Measurements from ENCODE around the gene VPS51. TPM values are rescaled to one million over a fixed set of nuclear protein-coding genes. Genes with fewer than 3 reads are reported as not detected.

The VPS51 gene
- total RNA-seq, 2 experiments from 2014 or later = 103 TPM

GRCh38 chr11:65159012-65159411 lies 63.0 kb downstream of the VPS51 start:
- DNase-seq (no peak), ATAC-seq (no peak)
- no peaks in the 10 kb centered on the region for H3K4me1 Mint-ChIP-seq (ENCODE audit: low read depth)
- H3K27ac Mint-ChIP-seq = no peak overlapping the region
- CTCF ChIA-PET = interaction anchor here (1.3 kb wide), 1 partner anchor 66 kb away, joined by 3 read pairs; no protein-coding TSS in a partner anchor
- POLR2A ChIA-PET = no interaction called here
- intact Hi-C loops (cut with micrococcal nuclease) = no loop called here
- no peaks in the 10 kb centered on the region for H3K27me3 Mint-ChIP-seq
- no peak overlapping the region for H3K4me3 Mint-ChIP-seq
- TF ChIP-seq CTCF (IDR thresholded peaks at IDR 0.05) = no peak
- no peaks in the 10 kb centered on the region for H3K36me3 Mint-ChIP-seq (ENCODE audit: low read depth)
- no peaks in the 10 kb centered on the region for H3K9me3 Mint-ChIP-seq

- Mint-ChIP-seq H3K27me3 (no peaks in the 10 kb centered on the region), H3K9me3 (no peaks in the 10 kb centered on the region), H3K36me3 (ENCODE audit: low read depth) (no peaks in the 10 kb centered on the region), H3K4me3 (no peak overlapping the region), H3K27ac (no peak overlapping the region), H3K4me1 (ENCODE audit: low read depth) (no peaks in the 10 kb centered on the region)
- no peak for DNase-seq
- no peak for TF ChIP-seq CTCF (IDR thresholded peaks at IDR 0.05)
- ChIA-PET CTCF (interaction anchor here (1.7 kb wide), 1 partner anchor 20 kb away, joined by 5 read pairs; the partner anchor contains the start of gene CAPN1), POLR2A (no interaction called here)
- intact Hi-C loops (cut with micrococcal nuclease) = no loop called here
- no peak for ATAC-seq
Measured at GRCh38 chr11:65160643-65161042, 64.6 kb downstream of the VPS51 start.

Small RNA genes lying within 50 kb of the gene (microRNA-seq; reads per million reads assigned to microRNA genes)
- not detected for gene MIR6751 (ENCODE audit: borderline microRNAs expressed, borderline replicate concordance)

Other genes with a start within 250 kb of the VPS51 start
- 10 to 100 TPM; 60.3 to 65.1 TPM for gene EHD1, start 217.6 kb upstream of the VPS51 start, total RNA-seq
- gene ATG2A, start 179.0 kb upstream of the VPS51 start, total RNA-seq = 10 to 100 TPM; 17.1 to 17.5 TPM
- gene PPP2R5B, start 171.5 kb upstream of the VPS51 start, total RNA-seq = 10 to 100 TPM; 20.2 to 21.2 TPM
- not detected for gene GPHA2, start 160.3 kb upstream of the VPS51 start, total RNA-seq
- gene MAJIN, start 124.1 kb upstream of the VPS51 start, total RNA-seq = not detected
- not detected for gene BATF2, start 99.2 kb upstream of the VPS51 start, total RNA-seq
- gene ARL2, start 82.1 kb upstream of the VPS51 start, total RNA-seq = 100 to 1,000 TPM; 118 to 122 TPM
- 1 to 10 TPM; 4.7 to 5.7 TPM for gene SNX15, start 68.8 kb upstream of the VPS51 start, total RNA-seq
- gene SAC3D1, start 55.0 kb upstream of the VPS51 start, total RNA-seq = 10 to 100 TPM; 14.0 to 14.5 TPM
- 1 to 10 TPM; 6.6 to 7.6 TPM for gene NAALADL1, start 37.7 kb upstream of the VPS51 start, total RNA-seq
- 100 to 1,000 TPM; 112 TPM for gene CDCA5, start 12.2 kb upstream of the VPS51 start, total RNA-seq
- 10 to 100 TPM; 27.1 to 28.2 TPM for gene ZFPL1, start 12.0 kb upstream of the VPS51 start, total RNA-seq
- gene TM7SF2, start 15.7 kb downstream of the VPS51 start, total RNA-seq = 10 to 100 TPM; 12.4 to 17.5 TPM
- 10 to 100 TPM; 11.5 to 12.7 TPM for gene ZNHIT2, start 21.5 kb downstream of the VPS51 start, total RNA-seq
- gene FAU, start 25.9 kb downstream of the VPS51 start, total RNA-seq = 1,000 to 10,000 TPM; 1,112 to 1,137 TPM
- gene MRPL49, start 26.1 kb downstream of the VPS51 start, total RNA-seq = 10 to 100 TPM; 48.7 to 53.4 TPM
- gene SYVN1, start 38.3 kb downstream of the VPS51 start, total RNA-seq = 10 to 100 TPM; 20.6 to 26.8 TPM
- gene SPDYC, start 74.0 kb downstream of the VPS51 start, total RNA-seq = not detected
- 10 to 100 TPM; 72.6 to 74.7 TPM for gene CAPN1, start 85.7 kb downstream of the VPS51 start, total RNA-seq
- 10 to 100 TPM; 55.2 to 63.8 TPM for gene POLA2, start 165.7 kb downstream of the VPS51 start, total RNA-seq
- gene CDC42EP2, start 218.7 kb downstream of the VPS51 start, total RNA-seq = 1 to 10 TPM in 1 of 2 experiments, not detected in 1; 1.2 TPM
- gene DPF2, start 237.6 kb downstream of the VPS51 start, total RNA-seq = 10 to 100 TPM; 50.3 to 61.5 TPM

Measured in activated CD8-positive, alpha-beta T cell treated with anti-CD3 and anti-CD28 coated beads for 36 hours (primary cell).